A673 (cell line): ENCODE measurements around the gene DDHD1. TPM values are rescaled to one million over a fixed set of nuclear protein-coding genes. Genes with fewer than 3 reads are reported as not detected.

Experiments used
- Bru-seq: library from RNA; stranded (reverse); fragments of 400-500 nt; gene quantifications from one replicate; lab custom pipeline; 2021; lab: Mats Ljungman, UMichigan
- BruChase-seq, 2 experiments: library from RNA; stranded (reverse); fragments of 400-500 nt; gene quantifications; one replicate each; lab custom pipeline; 2021; lab: Mats Ljungman, UMichigan
- BruUV-seq: library from RNA; stranded (reverse); fragments of 400-500 nt; replicated peaks from 2 replicates; lab custom pipeline; 2021; lab: Mats Ljungman, UMichigan
- CTCF ChIA-PET: fragments of 300-600 bp; sonication (Branson Sonifier 250); formaldehyde crosslinking; loops from one replicate; lab custom pipeline; 2022; ENCODE audit warnings: antibody characterized with exemption; lab: Charles Lee
- POLR2A ChIA-PET: fragments of 300-600 bp; sonication (Branson Sonifier 250); formaldehyde crosslinking; loops from one replicate; lab custom pipeline; 2022; ENCODE audit warnings: antibody characterized with exemption; ENCODE audit not compliant: low non-redundant PET; lab: Charles Lee
- DNase-seq: peaks from one replicate; pipeline ENCODE4 v3.0.0-alpha.2; 2015; ENCODE audit warnings: low spot score
- H3K27ac ChIP-seq: fragments of 200-600 bp; sonication (generic); 2 replicates; pipeline ENCODE4 v1.5.1; 2016; ENCODE audit warnings: mixed run types, low read depth, mild to moderate bottlenecking, mixed read lengths, antibody characterized with exemption, low read length; ENCODE audit not compliant: poor library complexity, severe bottlenecking
- H3K27me3 ChIP-seq: fragments of 200-600 bp; sonication (generic); replicated peaks from 2 replicates; pipeline ENCODE4 v1.6.1; 2017; ENCODE audit warnings: mixed run types, low read depth, mild to moderate bottlenecking, mixed read lengths, antibody characterized with exemption, low read length; ENCODE audit not compliant: insufficient read depth, poor library complexity
- H3K36me3 ChIP-seq: fragments of 200-600 bp; sonication (generic); 2 replicates; pipeline ENCODE4 v1.6.1; 2016; ENCODE audit warnings: mixed run types, mild to moderate bottlenecking, mixed read lengths, antibody characterized with exemption, low read length; ENCODE audit not compliant: insufficient read depth, poor library complexity, severe bottlenecking
- H3K4me1 ChIP-seq: fragments of 200-600 bp; sonication (generic); 2 replicates; pipeline ENCODE4 v1.6.1; 2017; ENCODE audit warnings: mixed run types, mild to moderate bottlenecking, mixed read lengths, antibody characterized with exemption, low read length; ENCODE audit not compliant: insufficient read depth, poor library complexity, severe bottlenecking
- H3K4me3 ChIP-seq: fragments of 200-600 bp; sonication (generic); 2 replicates; pipeline ENCODE4 v1.5.1; 2016; ENCODE audit warnings: low read depth, mixed run types, mild to moderate bottlenecking, mixed read lengths, low read length; ENCODE audit not compliant: poor library complexity, severe bottlenecking
- H3K9me3 ChIP-seq: fragments of 200-600 bp; sonication (generic); 2 replicates; pipeline ENCODE4 v1.6.1; 2016; ENCODE audit warnings: mixed run types, low read depth, mild to moderate bottlenecking, mixed read lengths, antibody characterized with exemption, low read length; ENCODE audit not compliant: poor library complexity, severe bottlenecking
- EZH2 ChIP-seq: fragments of 200-600 bp; sonication (generic); IDR thresholded peaks from 2 replicates; pipeline ENCODE4 v1.6.1; 2017; ENCODE audit warnings: borderline replicate concordance, low read depth, mild to moderate bottlenecking, mixed read lengths, antibody characterized with exemption, low read length; ENCODE audit not compliant: poor library complexity, severe bottlenecking
- intact Hi-C: fragments of 100-400 bp; cut with micrococcal nuclease; formaldehyde crosslinking; loops from one replicate; pipeline ENCODE4 v1.10.0; 2022; ENCODE audit not compliant: unreplicated experiment
- long read RNA-seq: library from polyadenylated mRNA; stranded (forward); transcript quantifications from one replicate; pipeline ENCODE4 v2.0.0, GENCODE V29; 2022
- total RNA-seq: library from RNA; stranded (reverse); gene quantifications from 2 replicates; pipeline ENCODE4 v1.2.3, GENCODE V29; 2021
- TF ChIP-seq, protein P1 (sequence below): fragments of 300-800, 200-600 bp; sonication (generic); conservative IDR thresholded peaks from 2 replicates; pipeline ENCODE4 v1.5.1; 2017; ENCODE audit warnings: low read depth, mild to moderate bottlenecking, antibody characterized with exemption, low read length, moderate library complexity, mixed read lengths

Gene DDHD1
- total RNA-seq (17.8 and 21.9 TPM in 2 replicates), Bru-seq, nascent RNA (percentile 76 among the genes with signal in this experiment), BruChase-seq, experiment 1, labeled RNA remaining after a 2-hour chase (percentile 75 among the genes with signal in this experiment), BruChase-seq, experiment 2, labeled RNA remaining after a 6-hour chase (percentile 78 among the genes with signal in this experiment)
- long read RNA-seq, full-length matches to known transcripts: 8 of 22 reads
- long read RNA-seq, partial matches to known transcripts: 6 of 22 reads
- long read RNA-seq, other reads (novel, unspliced or antisense): 8 of 22 reads

DNA sequence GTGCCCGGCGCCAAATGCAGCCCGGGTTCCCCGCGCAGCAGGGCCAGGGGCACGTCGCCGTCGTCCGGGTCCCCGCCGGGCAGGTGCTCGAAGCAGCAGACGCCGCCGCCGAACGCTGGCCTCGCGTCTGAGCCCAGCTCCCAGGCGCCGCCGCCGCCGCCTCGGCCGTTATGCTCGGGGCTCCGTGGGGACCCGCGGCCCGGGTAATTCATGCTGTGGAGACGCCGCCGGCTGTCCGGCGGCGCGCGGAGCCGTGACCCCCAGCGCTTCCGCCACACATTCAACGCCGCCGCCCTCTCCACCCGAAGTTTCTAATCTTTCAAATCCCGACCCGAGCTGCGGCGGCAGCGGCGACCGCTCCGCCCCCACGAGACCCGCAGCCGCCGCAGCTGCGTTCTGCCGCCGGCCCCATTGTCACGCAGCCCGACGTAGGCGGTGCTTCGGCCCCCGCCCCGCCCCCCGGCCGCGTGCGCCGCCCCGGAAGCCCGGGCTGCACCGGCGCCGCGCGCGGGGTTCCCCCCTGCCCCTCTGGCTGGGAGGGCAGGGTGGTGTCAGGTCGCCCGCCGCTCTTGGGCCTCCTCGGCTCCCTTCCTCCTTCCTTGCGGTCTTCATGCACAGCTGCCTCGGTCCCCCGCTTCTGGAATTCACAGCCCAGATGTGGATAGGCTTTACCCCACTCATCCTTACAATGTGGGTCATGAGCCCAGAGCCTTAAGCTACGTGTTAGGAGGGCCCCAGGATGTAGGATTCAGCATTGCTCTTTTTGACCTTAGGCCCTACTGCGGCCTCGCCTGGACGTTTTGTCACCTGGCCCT is at the start of gene DDHD1:
Gene DDHD1 (minus strand): TSS at position 437 of the 815 bp plus-strand sequence. CDS start 225 bp downstream, at position 212.
- H3K27me3 ChIP-seq: no peaks in the 10 kb centered on the region
- peak; percentile 87 for DNase-seq
- peak within 1 kb of the TSS; percentile 83 for H3K27ac ChIP-seq
- TF ChIP-seq, protein P1, sequence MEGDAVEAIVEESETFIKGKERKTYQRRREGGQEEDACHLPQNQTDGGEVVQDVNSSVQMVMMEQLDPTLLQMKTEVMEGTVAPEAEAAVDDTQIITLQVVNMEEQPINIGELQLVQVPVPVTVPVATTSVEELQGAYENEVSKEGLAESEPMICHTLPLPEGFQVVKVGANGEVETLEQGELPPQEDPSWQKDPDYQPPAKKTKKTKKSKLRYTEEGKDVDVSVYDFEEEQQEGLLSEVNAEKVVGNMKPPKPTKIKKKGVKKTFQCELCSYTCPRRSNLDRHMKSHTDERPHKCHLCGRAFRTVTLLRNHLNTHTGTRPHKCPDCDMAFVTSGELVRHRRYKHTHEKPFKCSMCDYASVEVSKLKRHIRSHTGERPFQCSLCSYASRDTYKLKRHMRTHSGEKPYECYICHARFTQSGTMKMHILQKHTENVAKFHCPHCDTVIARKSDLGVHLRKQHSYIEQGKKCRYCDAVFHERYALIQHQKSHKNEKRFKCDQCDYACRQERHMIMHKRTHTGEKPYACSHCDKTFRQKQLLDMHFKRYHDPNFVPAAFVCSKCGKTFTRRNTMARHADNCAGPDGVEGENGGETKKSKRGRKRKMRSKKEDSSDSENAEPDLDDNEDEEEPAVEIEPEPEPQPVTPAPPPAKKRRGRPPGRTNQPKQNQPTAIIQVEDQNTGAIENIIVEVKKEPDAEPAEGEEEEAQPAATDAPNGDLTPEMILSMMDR: no peak
- no peak for TF ChIP-seq EZH2
- intact Hi-C loops: no loop called here
- no peaks in the 10 kb centered on the region for H3K36me3 ChIP-seq
- POLR2A ChIA-PET: no interaction called here
- no peaks in the 10 kb centered on the region for H3K9me3 ChIP-seq
- H3K4me3 ChIP-seq: peak within 1 kb of the TSS; percentile 97
- H3K4me1 ChIP-seq: peaks cover 18% of the 10 kb centered on the region
- BruUV-seq: no TSS peak
- CTCF ChIA-PET: no interaction called here

DNA sequence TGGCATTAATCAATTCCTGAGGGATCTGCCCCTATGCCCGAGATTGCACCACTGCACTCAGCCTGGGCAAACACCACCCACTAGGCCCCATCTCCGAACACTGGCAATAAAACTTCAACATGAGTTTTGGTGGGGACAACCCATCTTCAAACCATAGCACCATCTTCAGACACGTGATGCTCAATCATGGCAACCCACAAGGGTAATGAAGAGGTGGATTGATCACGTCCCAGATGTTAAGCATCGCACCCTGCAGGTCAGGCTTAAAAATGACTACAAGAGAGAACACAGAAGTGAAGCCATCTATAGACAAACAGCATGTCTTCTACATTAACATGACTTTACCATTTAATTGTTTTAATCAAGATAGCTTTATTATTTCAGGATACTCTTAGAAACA is 42.8 kb upstream of the DDHD1 start:
- no peaks in the 10 kb centered on the region for H3K36me3 ChIP-seq
- peaks cover 3% of the 10 kb centered on the region for H3K9me3 ChIP-seq
- no peak overlapping the region for H3K27ac ChIP-seq
- TF ChIP-seq, protein P1: no peak
- no peak for TF ChIP-seq EZH2
- CTCF ChIA-PET: no interaction called here
- H3K27me3 ChIP-seq: no peaks in the 10 kb centered on the region
- intact Hi-C loops: no loop called here
- no peak for DNase-seq
- no peak overlapping the region for H3K4me3 ChIP-seq
- no TSS peak for BruUV-seq
- POLR2A ChIA-PET: no interaction called here
- H3K4me1 ChIP-seq: no peaks in the 10 kb centered on the region

DNA sequence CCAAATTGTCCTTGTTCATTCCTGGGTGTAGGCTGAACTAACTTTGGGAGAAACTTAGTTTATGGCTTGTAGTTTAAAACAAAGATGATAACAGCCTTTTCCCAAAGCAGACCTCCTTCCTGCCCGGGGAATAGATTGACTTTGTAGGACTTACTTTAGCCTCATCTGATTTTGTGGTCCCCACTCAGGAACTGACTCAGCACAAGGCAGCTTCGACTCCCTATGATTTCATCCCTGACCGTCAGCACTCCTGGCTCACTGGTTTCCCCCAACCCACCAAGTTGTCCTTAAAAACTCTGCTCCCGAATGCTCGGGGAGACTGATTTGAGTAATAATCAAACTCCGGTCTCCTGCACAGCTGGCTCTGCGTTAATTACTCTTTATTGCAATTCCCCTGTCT is 40.1 kb upstream of the DDHD1 start:
- no peak overlapping the region for H3K27ac ChIP-seq
- no peak overlapping the region for H3K4me3 ChIP-seq
- DNase-seq: no peak
- no peaks in the 10 kb centered on the region for H3K4me1 ChIP-seq
- no TSS peak for BruUV-seq
- H3K9me3 ChIP-seq: no peaks in the 10 kb centered on the region
- no peaks in the 10 kb centered on the region for H3K36me3 ChIP-seq
- no peaks in the 10 kb centered on the region for H3K27me3 ChIP-seq
- ChIA-PET POLR2A (no interaction called here), CTCF (no interaction called here)
- intact Hi-C loops: no loop called here
- TF ChIP-seq EZH2: no peak
- TF ChIP-seq, protein P1: no peak
